COLO829 (cell line): ENCODE results near the gene ENOX1.
"Not testable (repeated sequence)": the region's sequence is repeated elsewhere in the genome, so short reads cannot be mapped to it uniquely, and the experiment has no call there.

Experiments used
- DNase-seq: peaks from one replicate; pipeline ENCODE4 v3.0.0; 2012; ENCODE audit warnings: low spot score

Gene ENOX1

GRCh38 chr13:43786766-43787517 lies at the start of gene ENOX1:
TSS of gene ENOX1 (minus strand) at chr13:43786972.
- peak; percentile 55 for DNase-seq

- no peak for DNase-seq
Observed at GRCh38 chr13:43835701-43836100, 48.9 kb upstream of the ENOX1 start.

GRCh38 chr13:43831088-43831487 lies 44.3 kb upstream of the ENOX1 start:
- no peak for DNase-seq

GRCh38 chr13:43830497-43830881 lies 43.7 kb upstream of the ENOX1 start:
- DNase-seq = no peak

GRCh38 chr13:43824656-43825055 lies 37.9 kb upstream of the ENOX1 start:
- not testable (repeated sequence) for DNase-seq

GRCh38 chr13:43822969-43823368 lies 36.2 kb upstream of the ENOX1 start:
- DNase-seq = no peak

GRCh38 chr13:43816401-43816889 lies 29.7 kb upstream of the ENOX1 start:
- no peak for DNase-seq

- peak; percentile 72 for DNase-seq
Observed at GRCh38 chr13:43815204-43815603, 28.4 kb upstream of the ENOX1 start.

GRCh38 chr13:43808676-43809075 lies 21.9 kb upstream of the ENOX1 start:
- no peak for DNase-seq

- no peak for DNase-seq
Observed at GRCh38 chr13:43805681-43806128, 18.9 kb upstream of the ENOX1 start.

GRCh38 chr13:43805071-43805468 lies 18.3 kb upstream of the ENOX1 start:
- peak; percentile 64 for DNase-seq

- DNase-seq = peak; percentile 51
Observed at GRCh38 chr13:43804461-43805070, 17.8 kb upstream of the ENOX1 start.

- DNase-seq = no peak
Observed at GRCh38 chr13:43802511-43802910, 15.7 kb upstream of the ENOX1 start.

- no peak for DNase-seq
Observed at GRCh38 chr13:43800828-43801227, 14.1 kb upstream of the ENOX1 start.

- DNase-seq = no peak
Observed at GRCh38 chr13:43799191-43799590, 12.4 kb upstream of the ENOX1 start.

- DNase-seq = no peak
Observed at GRCh38 chr13:43797869-43798268, 11.1 kb upstream of the ENOX1 start.

GRCh38 chr13:43797159-43797558 lies 10.4 kb upstream of the ENOX1 start:
- no peak for DNase-seq

GRCh38 chr13:43794416-43794815 lies 7.6 kb upstream of the ENOX1 start:
- no peak for DNase-seq

- DNase-seq = no peak
Observed at GRCh38 chr13:43792076-43792881, 5.5 kb upstream of the ENOX1 start.

GRCh38 chr13:43787997-43788396 lies 1.2 kb upstream of the ENOX1 start:
- DNase-seq = peak; percentile 76

GRCh38 chr13:43787518-43787891 lies 733 bp upstream of the ENOX1 start:
- no peak for DNase-seq

GRCh38 chr13:43786472-43786765 lies 353 bp downstream of the ENOX1 start:
- DNase-seq = no peak
